SH-SY5Y (cell line): ENCODE results near the gene AFF3.

ENCODE experiments used
- GATA2 ChIP-seq: IDR thresholded peaks from 2 replicates; pipeline ENCODE4 v1.6.1; 2011; ENCODE audit warnings: mild to moderate bottlenecking, low read depth, low read length
- GATA3 ChIP-seq: IDR thresholded peaks from 2 replicates; pipeline ENCODE4 v1.6.1; 2011; ENCODE audit warnings: low read depth, mild to moderate bottlenecking, low read length, moderate library complexity

Gene AFF3

DNA sequence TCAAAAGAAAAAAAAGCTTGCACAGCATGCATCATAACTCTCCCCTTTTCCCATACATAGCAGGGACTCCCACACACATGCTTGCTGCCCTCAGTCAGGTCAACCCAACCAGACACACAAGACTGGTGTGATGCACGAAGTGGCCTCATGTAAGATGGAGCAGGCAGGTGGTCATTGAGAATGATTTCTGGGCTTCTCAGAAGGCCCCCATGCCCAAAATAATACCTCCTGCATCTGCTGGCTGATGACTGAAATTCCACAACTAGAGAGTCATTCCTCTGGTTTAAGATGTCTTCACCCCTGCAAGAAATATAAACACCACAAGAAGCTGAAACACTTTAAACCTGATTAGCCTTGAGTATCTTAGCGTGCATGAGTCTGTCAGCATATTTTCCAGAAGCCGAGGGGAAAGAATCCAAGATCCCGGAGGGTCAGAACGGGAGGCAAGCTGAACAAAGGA lies 131.1 kb downstream of the AFF3 start:
- TF ChIP-seq GATA3 (no peak), GATA2 (no peak)

DNA sequence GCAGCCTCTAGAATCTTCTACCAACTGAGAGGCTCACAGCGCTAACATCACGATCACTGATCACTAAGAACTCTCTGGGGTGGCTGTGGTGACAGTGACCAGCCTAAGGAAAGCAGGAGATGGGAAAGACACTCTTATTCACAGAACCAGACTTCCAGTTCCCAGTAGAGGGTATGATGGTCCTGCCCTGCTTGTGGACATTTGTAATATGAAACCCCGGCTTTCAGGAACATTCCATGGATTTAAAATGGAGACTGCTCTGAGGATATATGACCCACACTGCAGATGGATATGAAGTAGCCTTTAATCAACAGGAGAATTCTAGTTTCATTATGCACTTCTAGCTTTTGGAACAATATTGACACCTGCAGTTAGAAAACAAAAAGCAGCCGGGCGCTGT lies 131.8 kb downstream of the AFF3 start:
- TF ChIP-seq GATA3, result no peak
- TF ChIP-seq GATA2, result no peak

DNA sequence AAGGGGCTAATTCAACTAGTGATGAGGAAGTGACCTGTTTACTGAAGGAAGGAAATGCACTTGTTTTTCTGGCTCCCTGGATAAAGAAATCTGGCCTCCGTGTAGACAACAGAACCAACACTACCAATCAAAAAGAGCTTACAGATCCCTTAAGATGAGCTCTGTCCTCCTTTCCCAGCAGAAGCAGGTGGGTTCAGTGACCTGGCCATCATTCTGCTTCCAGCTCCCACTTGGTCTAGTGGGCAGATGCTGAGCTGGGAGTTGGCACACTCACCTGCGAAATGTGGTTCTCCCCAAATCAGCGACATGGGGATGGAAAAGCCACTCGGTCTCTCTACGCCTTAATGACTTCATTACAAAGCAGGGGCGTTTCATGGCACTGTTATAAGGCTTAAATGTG lies 132.6 kb downstream of the AFF3 start:
- no peak for TF ChIP-seq GATA3

DNA sequence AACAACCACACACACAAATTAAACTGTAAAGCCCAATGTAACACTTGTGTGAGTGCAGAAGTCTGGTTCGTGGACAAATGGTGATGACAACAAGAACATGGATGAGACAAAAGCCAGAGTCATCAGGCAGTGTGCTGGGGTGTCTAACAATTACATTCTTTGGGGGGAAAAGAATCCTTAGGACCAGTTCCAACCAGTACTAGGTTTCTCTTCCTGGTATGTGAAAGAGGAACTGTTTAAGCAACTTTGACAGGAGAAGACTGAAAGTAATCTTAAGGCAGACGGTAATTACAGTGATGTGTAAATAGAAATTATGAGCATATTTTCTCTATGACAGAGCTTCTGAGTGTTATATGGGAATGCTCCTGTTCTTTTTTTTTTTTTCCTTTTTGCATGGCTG lies 133.4 kb downstream of the AFF3 start:
- no peak for TF ChIP-seq GATA2
- TF ChIP-seq GATA3, result no peak

DNA sequence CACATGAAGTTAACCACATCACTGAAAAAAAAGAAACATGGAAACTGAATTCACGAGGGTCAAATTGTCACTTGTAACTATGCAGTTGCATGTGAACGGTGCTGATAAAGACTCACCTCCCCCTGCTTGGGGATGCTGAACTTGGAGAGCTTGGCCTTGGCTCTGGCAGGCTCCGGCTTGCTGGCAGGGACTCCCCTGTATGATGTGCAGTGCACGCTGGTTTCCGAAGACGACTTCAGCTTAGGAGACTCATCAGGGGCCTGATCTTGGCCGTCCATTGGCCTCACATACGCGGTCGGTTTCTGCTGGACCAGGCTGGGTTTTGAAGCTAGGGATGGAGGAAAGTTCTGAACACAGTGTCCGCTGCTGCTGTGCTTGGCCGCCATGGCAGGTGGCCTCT lies 135.9 kb downstream of the AFF3 start:
- TF ChIP-seq GATA3 (no peak), GATA2 (no peak)

DNA sequence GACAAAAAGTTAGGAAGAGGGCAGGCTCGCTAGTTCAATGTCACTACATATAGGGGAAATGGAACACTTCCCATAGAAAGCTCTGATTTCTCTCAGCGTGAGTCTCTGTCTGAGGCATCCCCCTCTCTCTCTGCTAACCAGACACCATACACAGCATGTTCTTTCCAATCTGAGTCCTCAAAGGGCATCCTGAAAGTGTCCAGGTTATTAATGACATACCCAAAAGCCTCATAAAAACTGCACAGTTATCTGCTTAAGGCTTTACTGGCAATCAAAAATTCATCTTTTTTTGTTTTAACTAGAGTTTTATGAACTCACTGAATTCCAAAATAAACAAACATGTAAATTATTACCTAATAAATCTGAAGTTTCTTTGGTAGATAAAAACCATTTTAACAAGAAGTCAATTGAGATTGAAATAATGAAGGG lies 137.4 kb downstream of the AFF3 start:
- TF ChIP-seq GATA3 (no peak), GATA2 (no peak)

DNA sequence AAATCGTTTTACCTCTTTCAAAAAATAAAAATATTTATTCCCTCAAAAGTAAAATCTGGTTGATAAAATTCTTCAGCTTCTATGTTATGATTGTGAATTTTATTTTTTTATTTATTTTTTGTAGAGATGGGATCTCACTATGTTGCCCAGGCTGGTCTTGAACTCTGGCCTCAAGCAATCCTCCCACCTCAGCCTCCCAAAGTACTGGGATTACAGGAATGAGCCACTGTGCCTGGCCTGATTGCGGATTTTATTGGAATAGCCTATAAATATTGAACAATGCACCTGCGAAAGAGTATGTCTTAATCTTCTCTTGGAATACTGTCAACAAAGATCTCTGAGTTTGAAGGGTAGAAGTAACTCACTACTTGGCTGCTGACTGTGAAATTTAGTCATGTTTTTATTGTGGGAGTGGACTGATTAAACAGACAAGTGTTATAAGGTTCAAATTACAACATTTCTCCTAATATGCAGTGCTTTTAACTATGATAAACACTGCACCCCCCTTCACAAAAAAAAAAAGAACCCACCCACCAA lies 138.0 kb downstream of the AFF3 start:
- TF ChIP-seq GATA3 (no peak), GATA2 (no peak)

DNA sequence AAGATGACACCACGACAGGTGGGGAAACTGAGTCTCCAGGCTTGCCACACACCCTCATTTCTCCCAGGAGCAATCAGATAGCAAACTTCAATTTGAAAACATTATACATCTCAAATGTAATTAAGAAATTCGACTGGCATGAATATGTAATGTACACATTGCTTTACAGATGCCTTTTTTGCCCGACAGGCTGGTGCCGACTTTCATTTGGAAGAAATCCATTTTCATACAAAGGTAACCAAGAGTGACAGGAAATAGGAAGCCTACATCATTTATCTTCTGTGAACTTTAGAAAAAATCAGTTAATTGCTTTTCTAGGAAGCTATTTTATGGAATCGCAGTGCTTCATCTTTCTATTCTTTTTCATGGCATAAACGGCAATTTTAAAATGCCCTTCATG lies 140.3 kb downstream of the AFF3 start:
- TF ChIP-seq GATA2 (no peak), GATA3 (no peak)

DNA sequence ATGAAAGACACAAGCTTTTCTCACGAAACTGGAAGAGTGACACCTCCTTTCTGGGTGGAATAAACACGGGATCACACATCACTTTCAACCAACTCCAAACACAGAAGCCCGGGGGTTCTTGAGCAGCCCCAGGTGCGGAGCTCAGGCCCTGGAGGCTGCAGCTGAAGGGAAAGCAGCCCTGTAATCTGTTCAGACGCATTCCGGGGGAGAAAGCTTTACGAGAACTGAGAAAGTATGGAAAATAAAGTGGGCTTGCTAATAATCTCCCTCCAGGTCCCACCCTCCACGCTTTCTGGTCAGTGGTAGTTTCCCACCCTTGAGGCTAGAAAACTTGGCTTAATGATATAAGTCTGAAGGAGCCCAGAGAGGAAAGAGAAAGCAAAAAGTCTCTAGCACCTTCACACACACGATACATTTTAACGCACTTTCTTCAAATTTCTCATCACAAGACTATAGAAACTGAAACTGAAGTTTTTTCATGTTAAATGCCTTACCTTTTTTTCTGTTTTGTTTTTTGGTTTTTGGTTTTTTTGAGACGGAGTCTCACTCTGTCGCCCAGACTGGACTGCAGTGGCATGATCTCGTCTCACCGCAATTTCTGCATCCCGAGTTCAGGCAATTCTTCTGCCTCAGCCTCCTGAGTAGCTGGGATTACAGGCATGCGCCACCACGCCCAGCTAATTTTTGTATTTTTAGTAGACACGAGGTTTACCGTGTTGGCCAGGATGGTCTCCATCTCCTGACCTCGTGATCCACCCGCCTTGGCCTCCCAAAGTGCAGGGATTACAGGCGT lies 141.3 kb downstream of the AFF3 start:
- no peak for TF ChIP-seq GATA3

DNA sequence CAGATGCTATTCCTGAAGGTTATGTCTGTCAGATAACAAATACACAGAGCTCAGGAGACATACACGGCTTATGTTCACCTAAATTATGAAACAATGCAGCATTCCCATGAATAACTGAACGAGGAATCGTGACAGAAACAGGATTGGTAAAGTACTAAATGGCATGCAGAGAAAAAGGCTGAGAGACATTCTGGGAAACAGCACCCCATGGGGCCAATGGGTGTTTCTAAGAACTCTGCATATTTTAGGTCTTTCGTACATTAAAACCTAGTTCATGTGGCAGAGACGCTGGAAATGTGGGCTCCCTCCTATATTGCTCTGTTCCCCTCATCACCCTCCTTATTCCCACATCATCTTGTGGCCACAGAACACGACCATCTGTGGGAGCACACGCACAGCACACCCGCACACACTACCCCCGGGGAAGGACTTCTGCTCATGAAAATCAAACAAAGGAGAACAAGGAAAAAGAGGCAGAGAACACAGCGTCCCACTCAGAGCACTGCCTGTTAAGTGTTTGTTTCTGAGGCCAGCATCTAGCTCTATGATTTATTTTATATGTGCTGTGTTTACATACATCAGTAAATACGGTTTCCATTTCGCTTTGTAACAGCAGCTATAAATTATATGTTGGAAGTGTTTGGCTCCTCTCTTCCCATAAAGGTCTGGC lies 143.6 kb downstream of the AFF3 start:
- TF ChIP-seq GATA2 (no peak), GATA3 (no peak)

DNA sequence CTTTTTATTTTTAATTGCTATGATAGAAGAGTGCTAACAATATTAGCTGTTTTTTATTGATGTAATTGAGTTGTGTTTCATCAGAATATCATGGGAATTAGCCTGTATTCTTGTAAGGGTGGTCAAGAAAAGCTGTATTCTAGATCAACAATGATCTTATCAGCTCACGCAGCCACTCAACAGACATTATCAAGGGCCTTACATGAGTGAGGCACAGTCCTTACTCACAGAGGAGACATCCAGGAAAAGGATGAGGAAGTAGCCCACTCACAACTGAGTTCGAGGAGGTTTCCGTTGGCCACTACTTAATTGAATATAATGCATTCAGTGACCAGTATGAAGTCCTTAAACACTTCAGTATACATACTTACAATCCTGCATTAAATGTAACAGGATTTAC lies 152.5 kb downstream of the AFF3 start:
- TF ChIP-seq GATA3 (no peak), GATA2 (no peak)

DNA sequence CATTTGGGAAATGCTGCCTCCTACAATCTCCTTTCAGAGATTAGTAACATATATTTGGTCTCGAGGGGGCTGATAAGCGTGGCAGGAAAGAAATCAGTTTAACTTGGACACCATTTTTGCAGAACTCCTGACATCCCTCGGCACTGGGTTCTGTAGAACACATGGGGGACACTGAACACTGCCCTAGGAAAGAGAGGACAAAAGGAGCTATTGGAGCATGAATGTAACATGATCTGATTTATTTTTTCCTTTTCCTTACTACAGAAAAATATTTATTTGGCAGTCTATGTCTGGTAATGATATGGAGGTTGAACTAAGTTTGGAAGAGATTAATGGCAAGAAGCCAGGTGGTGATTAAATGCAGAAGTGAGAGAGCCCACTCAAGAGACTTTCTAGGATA lies 153.8 kb downstream of the AFF3 start:
- TF ChIP-seq GATA3 (no peak), GATA2 (no peak)

DNA sequence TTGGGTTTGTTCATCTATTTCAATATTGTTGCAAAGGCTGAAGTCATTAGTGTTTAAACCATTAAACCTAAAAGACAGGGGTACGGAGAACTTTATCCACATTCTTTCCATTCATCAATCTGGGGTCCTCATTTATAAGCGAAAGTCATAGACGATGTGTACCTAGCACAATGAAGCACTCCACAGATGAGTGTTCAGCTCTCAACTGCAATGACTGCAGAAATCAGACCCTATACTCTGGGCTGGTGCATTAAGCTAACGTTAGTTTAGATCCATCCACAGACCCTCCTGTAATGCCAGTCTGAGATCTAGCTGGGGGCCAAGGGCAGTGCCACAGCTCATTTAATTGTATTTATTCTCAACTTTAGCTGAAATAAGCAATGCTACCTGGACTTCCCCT lies 155.2 kb downstream of the AFF3 start:
- TF ChIP-seq GATA3, result no peak
- TF ChIP-seq GATA2, result no peak

DNA sequence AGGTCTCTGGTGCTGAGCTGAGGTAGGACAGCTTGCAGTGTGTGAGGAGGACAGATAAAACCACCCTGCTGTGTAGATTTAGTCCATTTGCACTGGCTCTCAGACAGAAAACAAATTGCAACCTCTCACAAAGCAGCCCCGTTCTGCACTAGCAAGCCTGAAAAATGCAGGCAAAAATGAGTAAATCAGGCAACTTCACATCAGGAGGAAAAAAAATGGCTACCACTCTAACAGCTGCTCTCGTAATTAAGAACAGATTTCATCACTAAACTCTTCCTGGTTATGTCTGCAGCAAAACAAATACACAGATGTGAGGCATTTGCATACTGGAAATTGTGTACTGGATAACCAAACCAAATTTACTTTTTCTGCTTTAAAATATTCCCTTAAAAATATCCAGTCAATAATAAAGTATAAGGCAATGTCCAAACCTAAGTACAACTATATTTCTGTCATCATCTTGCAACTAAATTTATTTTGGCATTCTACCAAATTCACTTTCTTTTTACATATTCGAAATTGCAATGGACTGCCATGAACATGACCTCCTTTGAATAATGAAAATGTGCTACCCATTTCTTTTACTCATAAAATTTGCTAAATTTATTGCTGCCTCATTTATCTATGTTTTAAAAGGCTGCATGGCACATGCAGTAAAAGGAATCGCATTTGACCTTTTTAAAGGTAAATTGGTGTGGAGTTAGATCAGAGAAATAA lies 157.4 kb downstream of the AFF3 start:
- TF ChIP-seq GATA3 (no peak), GATA2 (no peak)
